ENCODE data around the gene HSD17B1. TPM values are rescaled to one million over a fixed set of nuclear protein-coding genes. Genes with fewer than 3 reads are reported as not detected.
A peak's percentile ranks its signal among the peaks of the same experiment; 100 is the strongest.

HSD17B1 gene
- total and polyA plus RNA-seq, 2 of the 13 experiments (the other 11 are each of a cell fraction or from before 2014, with no cell fraction given) = 0.54 to 0.93 TPM

GRCh38 chr17:42520540-42520951 is 32.2 kb upstream of the HSD17B1 start:
- no peak overlapping the region for H3K4me3 ChIP-seq (replicated peaks in 1 of 3; ENCODE audit: insufficient read depth in 1 of 3, low read depth in 2 of 3, low read length in 3 of 3)
- BruUV-seq (replicated peaks) = TSS peak; percentile 9
- H3K4me1 ChIP-seq (ENCODE audit: insufficient read depth, low read length) = peaks cover 80% of the 10 kb centered on the region
- intact Hi-C loops (cut with micrococcal nuclease; ENCODE audit: unreplicated experiment) (no loop called here), in situ Hi-C loops (cut with HindIII; ENCODE audit: extremely low pct_ligation_motif_present, low pct_unique_long_range_greater_than_20kb) (loop anchor here (5.0 kb wide), 1 partner anchor 198 kb away; no protein-coding TSS in a partner anchor)
- peak overlapping the region; percentile 53 for H3K4me2 ChIP-seq (ENCODE audit: low read depth, low read length)
- FAIRE-seq = no peak
- H3K27ac ChIP-seq (ENCODE audit: extremely low read length, insufficient read depth, low read length) = peak overlapping the region; percentile 70
- 62% methylated on average over 9 of the region's 9 CpGs for WGBS (ENCODE audit: low lambda C conversion rate)
- H3K9ac ChIP-seq (ENCODE audit: insufficient read depth, low read depth, low read length) = peak overlapping the region; percentile 54; the same call in 1 of the 2 replicates
- H3K9me3 ChIP-seq (ENCODE audit: low read length) = no peaks in the 10 kb centered on the region
- peaks cover 9 to 10% of the 10 kb centered on the region in 2 experiments; a peak in 4 of 5 replicates for H3K36me3 ChIP-seq (replicated peaks in 1 of 2; ENCODE audit: control insufficient read depth in 1 of 2, insufficient read depth in 2 of 2, low read length in 2 of 2)
- H3K27me3 ChIP-seq (ENCODE audit: control insufficient read depth in 1 of 2, insufficient read depth in 2 of 2, low read length in 2 of 2) = no peaks in the 10 kb centered on the region
- H3K79me2 ChIP-seq (ENCODE audit: insufficient read depth, low read length) = no peaks in the 10 kb centered on the region
- H2AFZ ChIP-seq (ENCODE audit: low read length) = no peak overlapping the region
- DNase-seq (ENCODE audit: low spot score) = peak; percentile 55
- CTCF ChIA-PET (ENCODE audit: low intra/inter-chr PET ratio, low total read pairs) = no interaction called here
- ATAC-seq = peak; percentile 44
- no peaks in the 10 kb centered on the region for H4K20me1 ChIP-seq (ENCODE audit: insufficient read depth, low read length)
- POLR2A ChIA-PET = interaction anchor here (1.0 to 4.3 kb wide), 16 partner anchors 11 to 272 kb away, joined by 3 to 52 read pairs (median 6); partner anchors contain the start of genes CAVIN1, NAGLU, RETREG3 and STAT3
- TF ChIP-seq ZEB1 (IDR thresholded peaks at IDR 0.05; ENCODE audit: insufficient replicate concordance, low read depth) (no peak), ETS1 (CRISPR knock-in tag; IDR thresholded peaks at IDR 0.05) (no peak), POLR2AphosphoS5 (IDR thresholded peaks at IDR 0.05; ENCODE audit: low read depth, low read length) (no peak), POLR2A (IDR thresholded peaks at IDR 0.05; ENCODE audit: insufficient read depth in 1 of 2, low read depth in 2 of 2, low read length in 2 of 2) (0 out of 4 replicates have a peak, but pooled peaks of 1 of the 2 experiments have one; percentile 17), SNAI1 (CRISPR knock-in tag; IDR thresholded peaks at IDR 0.05; ENCODE audit: borderline replicate concordance) (no peak), ZNF430 (CRISPR knock-in tag; IDR thresholded peaks at IDR 0.05) (no peak), ZNF609 (CRISPR knock-in tag; IDR thresholded peaks at IDR 0.05; ENCODE audit: borderline replicate concordance) (no peak), CTCF (CRISPR knock-in tag; IDR thresholded peaks at IDR 0.05) (peak; percentile 66), ZFY (CRISPR knock-in tag; IDR thresholded peaks at IDR 0.05) (no peak), ATF2 (CRISPR knock-in tag; IDR thresholded peaks at IDR 0.05) (no peak), ZBTB7B (CRISPR knock-in tag; IDR thresholded peaks at IDR 0.05) (peak; percentile 74; the same call in 1 of the 2 replicates), HOMEZ (CRISPR knock-in tag; IDR thresholded peaks at IDR 0.05; ENCODE audit: low read depth) (no peak)
